ENCODE measurements around the gene CCBE1.
A peak's percentile ranks its signal among the peaks of the same experiment; 100 is the strongest.

The CCBE1 gene

GRCh38 chr18:59500765-59501164 is 196.5 kb downstream of the CCBE1 start:
- DNase-seq (ENCODE audit: low read depth, low spot score): no peak

- DNase-seq (ENCODE audit: low read depth, low spot score): no peak
Measured at GRCh38 chr18:59498506-59499086, 198.6 kb downstream of the CCBE1 start.

- DNase-seq (ENCODE audit: low read depth, low spot score): no peak
Measured at GRCh38 chr18:59492756-59493421, 204.3 kb downstream of the CCBE1 start.

GRCh38 chr18:59488899-59489298 is 208.3 kb downstream of the CCBE1 start:
- DNase-seq (ENCODE audit: low read depth, low spot score): no peak

GRCh38 chr18:59485382-59485781 is 211.8 kb downstream of the CCBE1 start:
- no peak for DNase-seq (ENCODE audit: low read depth, low spot score)

- DNase-seq (ENCODE audit: low read depth, low spot score): no peak
Measured at GRCh38 chr18:59484561-59485328, 212.5 kb downstream of the CCBE1 start.

GRCh38 chr18:59484131-59484530 is 213.1 kb downstream of the CCBE1 start:
- DNase-seq (ENCODE audit: low read depth, low spot score): no peak

GRCh38 chr18:59481436-59481835 is 215.8 kb downstream of the CCBE1 start:
- no peak for DNase-seq (ENCODE audit: low read depth, low spot score)

GRCh38 chr18:59479776-59480175 is 217.4 kb downstream of the CCBE1 start:
- no peak for DNase-seq (ENCODE audit: low read depth, low spot score)

GRCh38 chr18:59478591-59478990 is 218.6 kb downstream of the CCBE1 start:
- no peak for DNase-seq (ENCODE audit: low read depth, low spot score)

GRCh38 chr18:59477849-59478248 is 219.4 kb downstream of the CCBE1 start:
- no peak for DNase-seq (ENCODE audit: low read depth, low spot score)

- no peak for DNase-seq (ENCODE audit: low read depth, low spot score)
Measured at GRCh38 chr18:59470561-59471121, 226.6 kb downstream of the CCBE1 start.

- no peak for DNase-seq (ENCODE audit: low read depth, low spot score)
Measured at GRCh38 chr18:59469463-59470180, 227.6 kb downstream of the CCBE1 start.

- DNase-seq (ENCODE audit: low read depth, low spot score): no peak
Measured at GRCh38 chr18:59468821-59469220, 228.4 kb downstream of the CCBE1 start.

GRCh38 chr18:59467497-59467896 is 229.7 kb downstream of the CCBE1 start:
- DNase-seq (ENCODE audit: low read depth, low spot score): no peak

- DNase-seq (ENCODE audit: low read depth, low spot score): no peak
Measured at GRCh38 chr18:59466980-59467379, 230.2 kb downstream of the CCBE1 start.

GRCh38 chr18:59464486-59464885 is 232.7 kb downstream of the CCBE1 start:
- no peak for DNase-seq (ENCODE audit: low read depth, low spot score)

GRCh38 chr18:59461171-59461570 is 236.1 kb downstream of the CCBE1 start:
- DNase-seq (ENCODE audit: low read depth, low spot score): no peak

- DNase-seq (ENCODE audit: low read depth, low spot score): peak; percentile 37
Measured at GRCh38 chr18:59460072-59460420, 237.2 kb downstream of the CCBE1 start.

GRCh38 chr18:59459369-59460071 is 237.7 kb downstream of the CCBE1 start:
- no peak for DNase-seq (ENCODE audit: low read depth, low spot score)

GRCh38 chr18:59458575-59458974 is 238.6 kb downstream of the CCBE1 start:
- peak; percentile 67 for DNase-seq (ENCODE audit: low read depth, low spot score)

Data from ELF-1 (cell line).